Stomach (tissue), 9 donors: Measurements from ENCODE around the gene CST9. TPM values are rescaled to one million over a fixed set of nuclear protein-coding genes. Genes with fewer than 3 reads are reported as not detected.

Experiments used
- DNase-seq, 2 donors: peaks; one replicate each; pipeline versions ENCODE4 v3.0.0 to v3.0.0-alpha.2; 2013 to 2019
- H3K27ac ChIP-seq, 5 donors: fragments of 200-600 bp in 4 of 5; sonication (generic) in 4 of 5; one replicate each; pipeline ENCODE4 v1.5.1; 2013 to 2019; ENCODE audit warnings: mild to moderate bottlenecking in 1 of 5, moderate library complexity in 1 of 5
- H3K27me3 ChIP-seq, 3 donors: fragments of 200-600 bp; sonication (generic); one replicate each; pipeline ENCODE4 v1.5.1; 2017 to 2019; ENCODE audit warnings: mixed run types in 1 of 3
- H3K36me3 ChIP-seq, 4 donors: fragments of 200-600 bp; sonication (generic); 1 replicate in 3 of 4; 2 replicates in 1 of 4; pipeline ENCODE4 v1.5.1; 2016 to 2019
- H3K4me1 ChIP-seq, 4 donors: fragments of 200-600 bp; sonication (generic); one replicate each; pipeline ENCODE4 v1.5.1; 2016 to 2019
- H3K4me3 ChIP-seq, 4 donors: fragments of 200-600 bp; sonication (generic) in 3 of 4; one replicate each; pipeline ENCODE4 v1.5.1; 2016 to 2019; ENCODE audit warnings: mild to moderate bottlenecking in 1 of 4
- H3K9me3 ChIP-seq, 4 donors: fragments of 200-600 bp; sonication (generic); one replicate each; pipeline ENCODE4 v1.5.1; 2016 to 2019
- CTCF ChIP-seq, 7 experiments: fragments of 450-650 bp in 4 of 7; fragments of 200-600 bp in 3 of 7; sonication (generic) in 3 of 7; IDR thresholded peaks; one replicate each; pipeline ENCODE4 v1.5.1; 2016 to 2019; ENCODE audit warnings: antibody characterized with exemption in 7 of 7, control low read depth in 2 of 7, mild to moderate bottlenecking in 1 of 7
- EP300 ChIP-seq: sonication (generic); formaldehyde crosslinking; IDR thresholded peaks from one replicate; pipeline ENCODE4 v1.6.1; 2017; ENCODE audit warnings: antibody characterized with exemption
- POLR2A ChIP-seq, 4 donors: fragments of 450-650 bp; IDR thresholded peaks; one replicate each; pipeline ENCODE4 v1.6.1; 2016; ENCODE audit warnings: antibody characterized with exemption in 4 of 4, control low read depth in 2 of 4, mild to moderate bottlenecking in 1 of 4, moderate library complexity in 1 of 4
- POLR2AphosphoS5 ChIP-seq, 3 donors: sonication (generic); formaldehyde crosslinking; IDR thresholded peaks; one replicate each; pipeline ENCODE4 v1.6.1; 2016; ENCODE audit warnings: antibody characterized with exemption in 3 of 3
- WGBS, 5 donors: extraction: QIAGEN DNeasy Blood & Tissue Kit in 3 of 5; methylation state at CpG; one replicate each; pipeline versions ENCODE4 v1.1.5 to v1.1.7; 2013 to 2018; 5-methylcytosine and 5-hydroxymethylcytosine counted together
- intact Hi-C: fragments of 100-400 bp; cut with DNase I; formaldehyde crosslinking; loops from one replicate; pipeline ENCODE4 v1.15.1; 2023; ENCODE audit warnings: low total_unique reads
- polyA plus RNA-seq, 3 donors: library from polyadenylated mRNA; stranded (reverse); fragments of 200-250 nt; gene quantifications; one replicate each; pipeline ENCODE4 v1.2.3, GENCODE V29; 2013
- total RNA-seq, 5 donors: library from RNA; depleted of rRNA; stranded (reverse); fragments of >200 nt; gene quantifications; one replicate each; pipeline versions ENCODE4 v1.1.0 to v1.2.3, GENCODE V29; 2014 to 2016
- donor health status: healthy with polysubstance abuse.
- donor health status: Bipolar disorder and iron deficiency.
- donor health status: healthy.

Gene CST9
- total and polyA plus RNA-seq, 8 donors = not detected

GRCh38 chr20:23564927-23565326 lies 40.8 kb downstream of the CST9 start:
- Histone ChIP-seq H3K36me3 (no peaks in the 10 kb centered on the region), H3K4me1 (no peaks in the 10 kb centered on the region), H3K27ac (no peak overlapping the region), H3K4me3 (no peak overlapping the region), H3K9me3 (peaks cover 5 to 32% (median 26%) of the 10 kb centered on the region in 4 donors), H3K27me3 (peaks cover 0 to 12% (median 0%) of the 10 kb centered on the region in 3 donors)
- intact Hi-C loops = no loop called here
- TF ChIP-seq EP300 (no peak), POLR2A (IDR thresholded peaks at IDR 0.05) (no peak), CTCF (IDR thresholded peaks at IDR 0.05) (no peak), POLR2AphosphoS5 (IDR thresholded peaks at IDR 0.05) (no peak)
- no peak for DNase-seq
- WGBS, 5 donors = 58 to 79% (median 72%) methylated on average over 2 to 3 of the region's 3 CpGs

GRCh38 chr20:23562721-23563342 lies 42.9 kb downstream of the CST9 start:
- no peaks in the 10 kb centered on the region for H3K4me1 ChIP-seq

GRCh38 chr20:23554401-23554800 lies 51.3 kb downstream of the CST9 start:
- no peak for DNase-seq
- Histone ChIP-seq H3K9me3 (peaks cover 0 to 14% (median 9%) of the 10 kb centered on the region in 4 donors), H3K27me3 (no peaks in the 10 kb centered on the region), H3K27ac (no peak overlapping the region), H3K4me3 (no peak overlapping the region), H3K36me3 (no peaks in the 10 kb centered on the region), H3K4me1 (no peaks in the 10 kb centered on the region)
- WGBS, 5 donors = 56 to 67% (median 59%) methylated on average over 1 of the region's 1 CpG
- TF ChIP-seq EP300 = no peak
- no peak for TF ChIP-seq POLR2A (IDR thresholded peaks at IDR 0.05)
- no peak for TF ChIP-seq CTCF (IDR thresholded peaks at IDR 0.05)
- intact Hi-C loops = no loop called here

More at GRCh38 chr20:23562721-23563342, 42.9 kb downstream of the CST9 start:
- no peak for DNase-seq
- H3K27me3 ChIP-seq = peaks cover 0 to 12% (median 0%) of the 10 kb centered on the region in 3 donors
- TF ChIP-seq EP300 (no peak), CTCF (IDR thresholded peaks at IDR 0.05) (no peak), POLR2AphosphoS5 (IDR thresholded peaks at IDR 0.05) (no peak), POLR2A (IDR thresholded peaks at IDR 0.05) (no peak)
- no peaks in the 10 kb centered on the region for H3K36me3 ChIP-seq
- peaks cover 9 to 42% (median 34%) of the 10 kb centered on the region in 4 donors for H3K9me3 ChIP-seq
- H3K4me3 ChIP-seq = no peak overlapping the region
- H3K27ac ChIP-seq = no peak overlapping the region
- WGBS, 5 donors = 73 to 92% (median 81%) methylated on average over 1 of the region's 1 CpG; no CpG with 5 or more reads in 1 of the 5 donors
- intact Hi-C loops = no loop called here

Other genes starting within 250 kb of the CST9 start
- 10 to 100 TPM in 3 of 5 donors, 1 to 10 TPM in 2; 2.9 to 19.7 (median 10.3) TPM for gene GZF1, start 243.7 kb downstream of the CST9 start, total RNA-seq
- 1 to 10 TPM; 4.4 to 7.6 (median 6.0) TPM for gene GZF1, start 243.7 kb downstream of the CST9 start, polyA plus RNA-seq
- 10 to 100 TPM in 3 of 5 donors, 1 to 10 TPM in 1, under 1 TPM in 1; 0.58 to 33.5 (median 11.3) TPM for gene NAPB, start 184.4 kb downstream of the CST9 start, total RNA-seq
- gene NAPB, start 184.4 kb downstream of the CST9 start, polyA plus RNA-seq = 1 to 10 TPM; 5.0 to 6.6 (median 5.1) TPM
- 10 to 100 TPM in 1 of 5 donors, not detected in 4; 39.4 TPM for gene CSTL1, start 166.2 kb downstream of the CST9 start, total RNA-seq
- not detected for gene CSTL1, start 166.2 kb downstream of the CST9 start, polyA plus RNA-seq
- gene CST11, start 153.0 kb downstream of the CST9 start, total RNA-seq = not detected
- gene CST11, start 153.0 kb downstream of the CST9 start, polyA plus RNA-seq = not detected
- gene CST8, start 114.8 kb downstream of the CST9 start, total RNA-seq = not detected
- gene CST8, start 114.8 kb downstream of the CST9 start, polyA plus RNA-seq = not detected
- not detected for gene CST9L, start 37.4 kb downstream of the CST9 start, total RNA-seq
- gene CST9L, start 37.4 kb downstream of the CST9 start, polyA plus RNA-seq = not detected
- 1,000 to 10,000 TPM in 1 of 5 donors, 100 to 1,000 TPM in 4; 231 to 2,024 (median 730) TPM for gene CST3, start 32.0 kb upstream of the CST9 start, total RNA-seq
- 100 to 1,000 TPM; 355 to 952 (median 410) TPM for gene CST3, start 32.0 kb upstream of the CST9 start, polyA plus RNA-seq
- not detected for gene CST4, start 83.1 kb upstream of the CST9 start, total RNA-seq
- gene CST4, start 83.1 kb upstream of the CST9 start, polyA plus RNA-seq = not detected
- gene CST1, start 145.0 kb upstream of the CST9 start, total RNA-seq = not detected
- gene CST1, start 145.0 kb upstream of the CST9 start, polyA plus RNA-seq = under 1 TPM in 1 of 3 donors, not detected in 2; 0.23 TPM
- 1 to 10 TPM in 1 of 5 donors, not detected in 4; 1.3 TPM for gene CST2, start 220.8 kb upstream of the CST9 start, total RNA-seq
- under 1 TPM in 1 of 3 donors, not detected in 2; 0.58 TPM for gene CST2, start 220.8 kb upstream of the CST9 start, polyA plus RNA-seq